ENCODE data around the gene PTPN2.

The PTPN2 gene

GRCh38 chr18:12857991-12858544 lies 26.0 kb downstream of the PTPN2 start:
- DNase-seq (ENCODE audit: low spot score) = no peak

GRCh38 chr18:12857215-12857905 lies 26.7 kb downstream of the PTPN2 start:
- no peak for DNase-seq (ENCODE audit: low spot score)

GRCh38 chr18:12855916-12856315 lies 28.1 kb downstream of the PTPN2 start:
- no peak for DNase-seq (ENCODE audit: low spot score)

- DNase-seq (ENCODE audit: low spot score) = no peak
These were observed 31.3 kb downstream of the PTPN2 start for GRCh38 chr18:12852566-12853315.

- DNase-seq (ENCODE audit: low spot score) = no peak
These were observed 32.3 kb downstream of the PTPN2 start for GRCh38 chr18:12851716-12852115.

- DNase-seq (ENCODE audit: low spot score) = no peak
These were observed 34.5 kb downstream of the PTPN2 start for GRCh38 chr18:12849548-12849947.

GRCh38 chr18:12848405-12848804 lies 35.6 kb downstream of the PTPN2 start:
- no peak for DNase-seq (ENCODE audit: low spot score)

- no peak for DNase-seq (ENCODE audit: low spot score)
These were observed 39.6 kb downstream of the PTPN2 start for GRCh38 chr18:12844391-12844790.

- no peak for DNase-seq (ENCODE audit: low spot score)
These were observed 40.4 kb downstream of the PTPN2 start for GRCh38 chr18:12843420-12844350.

- no peak for DNase-seq (ENCODE audit: low spot score)
These were observed 41.3 kb downstream of the PTPN2 start for GRCh38 chr18:12842459-12843380.

GRCh38 chr18:12841070-12841469 lies 43.0 kb downstream of the PTPN2 start:
- DNase-seq (ENCODE audit: low spot score) = no peak

GRCh38 chr18:12840382-12840781 lies 43.7 kb downstream of the PTPN2 start:
- no peak for DNase-seq (ENCODE audit: low spot score)

GRCh38 chr18:12839526-12840196 lies 44.4 kb downstream of the PTPN2 start:
- no peak for DNase-seq (ENCODE audit: low spot score)

GRCh38 chr18:12839057-12839525 lies 44.9 kb downstream of the PTPN2 start:
- DNase-seq (ENCODE audit: low spot score) = no peak

GRCh38 chr18:12838178-12838634 lies 45.8 kb downstream of the PTPN2 start:
- no peak for DNase-seq (ENCODE audit: low spot score)

GRCh38 chr18:12837747-12838146 lies 46.3 kb downstream of the PTPN2 start:
- no peak for DNase-seq (ENCODE audit: low spot score)

GRCh38 chr18:12836551-12836950 lies 47.5 kb downstream of the PTPN2 start:
- DNase-seq (ENCODE audit: low spot score) = no peak

- no peak for DNase-seq (ENCODE audit: low spot score)
These were observed 55.7 kb downstream of the PTPN2 start for GRCh38 chr18:12828116-12829051.

GRCh38 chr18:12827588-12827987 lies 56.4 kb downstream of the PTPN2 start:
- no peak for DNase-seq (ENCODE audit: low spot score)

All from ecto neural progenitor cell (in vitro differentiated cells).